AG10803 (cell line): ENCODE measurements around the gene NOXO1.

Experiments used
- DNase-seq: peaks from one replicate; pipeline ENCODE4 v3.0.0; 2010; ENCODE audit warnings: low read depth
- H3K4me3 ChIP-seq: 2 replicates; pipeline ENCODE4 v1.5.1; 2011; ENCODE audit warnings: mild to moderate bottlenecking, low read length, control low read depth
- CTCF ChIP-seq: conservative IDR thresholded peaks from 2 replicates; pipeline ENCODE4 v1.5.1; 2011; ENCODE audit warnings: mild to moderate bottlenecking, low read length, control low read depth, inconsistent platforms

The NOXO1 gene

GRCh38 chr16:2001035-2001434, 19.8 kb upstream of the NOXO1 start:
- H3K4me3 ChIP-seq = no peak overlapping the region
- no peak for TF ChIP-seq CTCF
- DNase-seq = no peak

GRCh38 chr16:1999866-2000514, 18.7 kb upstream of the NOXO1 start:
- TF ChIP-seq CTCF = no peak
- DNase-seq = no peak
- H3K4me3 ChIP-seq = no peak overlapping the region

GRCh38 chr16:1998852-1999801, 17.9 kb upstream of the NOXO1 start:
- no peak overlapping the region for H3K4me3 ChIP-seq
- no peak for TF ChIP-seq CTCF
- DNase-seq = no peak

GRCh38 chr16:1998360-1998835, 17.1 kb upstream of the NOXO1 start:
- no peak for DNase-seq
- H3K4me3 ChIP-seq = no peak overlapping the region
- TF ChIP-seq CTCF = no peak

- TF ChIP-seq CTCF = no peak
- H3K4me3 ChIP-seq = no peak overlapping the region
- DNase-seq = peak; percentile 84
Measured at GRCh38 chr16:1997494-1998359, 16.5 kb upstream of the NOXO1 start.

- DNase-seq = peak; percentile 44
- TF ChIP-seq CTCF = no peak
- H3K4me3 ChIP-seq = no peak overlapping the region
Measured at GRCh38 chr16:1993731-1994131, 12.5 kb upstream of the NOXO1 start.
